Brain microvascular endothelial cell (primary cell): Measurements from ENCODE around the gene FGFR1OP2.

ENCODE experiments used
- DNase-seq: peaks from one replicate; pipeline ENCODE4 v3.0.0-alpha.2; 2020
- H3K27ac ChIP-seq: fragments of 250-450 bp; sonication (Bioruptor Pico); 2 replicates; pipeline ENCODE4 v1.5.1; 2020; ENCODE audit warnings: mild to moderate bottlenecking, moderate library complexity
- H3K27me3 ChIP-seq: fragments of 250-450 bp; sonication (Bioruptor Pico); replicated peaks from 2 replicates; pipeline ENCODE4 v1.5.1; 2020; ENCODE audit warnings: mild to moderate bottlenecking
- H3K36me3 ChIP-seq: fragments of 250-450 bp; sonication (Bioruptor Pico); replicated peaks from 2 replicates; pipeline ENCODE4 v1.5.1; 2020; ENCODE audit warnings: mild to moderate bottlenecking
- H3K4me3 ChIP-seq: 2 replicates; pipeline ENCODE4 v1.5.1; 2011; ENCODE audit warnings: low read depth, mild to moderate bottlenecking, control low read depth, low read length, moderate library complexity
- in situ Hi-C: cut with HindIII; loops from 2 replicates; pipeline ENCODE4 v1.10.0; 2017; ENCODE audit warnings: low sequenced_read_pairs, low pct_ligation_motif_present
- TF ChIP-seq, protein P1 (sequence below): IDR thresholded peaks from 2 replicates; pipeline ENCODE4 v1.5.1; 2011; ENCODE audit warnings: low read depth, mild to moderate bottlenecking, moderate library complexity, low read length, control low read depth, inconsistent platforms; ENCODE audit errors: missing control alignments

FGFR1OP2 gene

DNA sequence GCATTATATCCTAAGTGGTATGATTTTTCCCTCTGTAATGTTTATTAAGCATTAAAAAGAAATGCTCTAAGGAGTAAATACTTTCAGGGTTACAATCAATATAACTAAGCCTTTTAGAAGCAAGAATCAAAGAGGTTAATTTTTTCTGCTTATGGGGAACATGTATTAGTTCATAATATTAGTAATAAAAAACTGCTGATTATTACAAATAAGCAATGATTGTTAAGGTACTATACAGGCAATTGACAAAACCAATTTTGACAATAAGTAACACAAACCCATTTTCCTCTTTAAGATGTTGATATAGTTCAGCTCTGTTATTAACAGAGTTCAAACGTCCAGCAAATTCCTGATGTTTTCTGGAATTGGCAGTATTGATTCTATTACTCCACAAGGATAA is 32.2 kb upstream of the FGFR1OP2 start:
- DNase-seq = no peak
- in situ Hi-C loops = no loop called here
- Histone ChIP-seq H3K36me3 (peaks cover 23% of the 10 kb centered on the region), H3K27me3 (no peaks in the 10 kb centered on the region), H3K4me3 (no peak overlapping the region), H3K27ac (no peak overlapping the region)
- TF ChIP-seq, protein P1, sequence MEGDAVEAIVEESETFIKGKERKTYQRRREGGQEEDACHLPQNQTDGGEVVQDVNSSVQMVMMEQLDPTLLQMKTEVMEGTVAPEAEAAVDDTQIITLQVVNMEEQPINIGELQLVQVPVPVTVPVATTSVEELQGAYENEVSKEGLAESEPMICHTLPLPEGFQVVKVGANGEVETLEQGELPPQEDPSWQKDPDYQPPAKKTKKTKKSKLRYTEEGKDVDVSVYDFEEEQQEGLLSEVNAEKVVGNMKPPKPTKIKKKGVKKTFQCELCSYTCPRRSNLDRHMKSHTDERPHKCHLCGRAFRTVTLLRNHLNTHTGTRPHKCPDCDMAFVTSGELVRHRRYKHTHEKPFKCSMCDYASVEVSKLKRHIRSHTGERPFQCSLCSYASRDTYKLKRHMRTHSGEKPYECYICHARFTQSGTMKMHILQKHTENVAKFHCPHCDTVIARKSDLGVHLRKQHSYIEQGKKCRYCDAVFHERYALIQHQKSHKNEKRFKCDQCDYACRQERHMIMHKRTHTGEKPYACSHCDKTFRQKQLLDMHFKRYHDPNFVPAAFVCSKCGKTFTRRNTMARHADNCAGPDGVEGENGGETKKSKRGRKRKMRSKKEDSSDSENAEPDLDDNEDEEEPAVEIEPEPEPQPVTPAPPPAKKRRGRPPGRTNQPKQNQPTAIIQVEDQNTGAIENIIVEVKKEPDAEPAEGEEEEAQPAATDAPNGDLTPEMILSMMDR = no peak

DNA sequence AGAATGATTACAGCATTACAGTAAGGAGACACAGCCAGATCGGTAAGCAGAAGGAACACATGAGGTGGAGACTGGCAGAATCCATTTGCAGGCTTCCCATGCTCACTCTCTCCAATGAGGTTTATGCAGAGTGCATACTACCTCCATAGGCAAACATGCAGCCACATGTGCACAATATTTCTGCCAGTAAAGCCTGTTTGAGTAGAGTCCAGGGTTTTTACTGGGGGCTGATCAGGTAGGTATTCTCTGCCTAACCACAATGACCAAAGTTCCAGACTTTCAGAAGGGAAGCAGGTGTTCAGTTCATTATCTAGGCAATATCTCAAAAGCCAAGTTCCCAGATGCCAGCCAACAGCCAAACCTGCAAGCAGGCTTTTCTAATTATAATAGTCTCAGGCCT is 31.6 kb upstream of the FGFR1OP2 start:
- Histone ChIP-seq H3K27ac (no peak overlapping the region), H3K36me3 (peaks cover 26% of the 10 kb centered on the region), H3K4me3 (no peak overlapping the region), H3K27me3 (no peaks in the 10 kb centered on the region)
- DNase-seq = no peak
- TF ChIP-seq, protein P1 = no peak
- in situ Hi-C loops = no loop called here

DNA sequence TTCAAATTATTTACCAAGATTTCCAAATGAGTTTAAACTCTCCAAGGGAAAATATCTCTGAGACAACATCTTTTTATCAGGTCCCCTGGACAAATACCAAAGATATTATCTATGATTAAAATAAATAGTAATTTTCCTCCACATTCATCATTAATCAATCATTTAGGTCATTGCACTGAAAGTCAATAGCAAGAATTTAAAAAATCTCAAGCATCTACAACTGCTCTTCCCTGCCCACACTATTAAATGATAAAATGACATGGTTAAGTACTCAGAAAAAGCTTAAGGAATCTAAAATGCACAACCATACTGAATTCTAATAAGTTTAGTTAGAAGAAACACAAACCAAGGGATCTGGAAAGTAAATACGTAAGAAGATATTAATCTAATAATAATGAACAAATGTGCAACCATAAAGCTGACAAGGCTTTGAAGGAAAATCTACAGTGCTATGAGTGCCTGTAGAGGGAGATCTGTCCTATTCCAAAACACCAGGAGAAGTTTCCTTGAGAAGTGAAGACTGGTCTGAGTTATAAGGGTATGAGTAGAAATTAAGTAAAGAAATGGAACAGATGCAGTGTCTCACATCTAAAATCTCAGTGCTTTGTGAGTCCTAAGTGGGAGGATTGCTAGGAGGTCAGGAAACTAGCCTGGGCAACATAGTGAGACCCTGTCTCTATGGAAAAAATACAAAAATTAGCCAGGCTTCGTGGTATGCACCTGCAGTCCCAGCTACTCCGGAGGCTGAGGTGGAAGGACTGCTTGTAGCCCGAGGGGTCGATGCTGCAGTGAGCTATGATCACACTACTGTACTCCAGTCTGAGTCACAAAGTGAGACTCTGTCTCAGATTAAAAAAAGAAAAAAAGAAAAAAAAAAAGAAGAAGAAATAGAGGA is 19.7 kb upstream of the FGFR1OP2 start:
- no peak overlapping the region for H3K4me3 ChIP-seq
- peaks cover 28% of the 10 kb centered on the region for H3K36me3 ChIP-seq
- no peaks in the 10 kb centered on the region for H3K27me3 ChIP-seq
- in situ Hi-C loops = no loop called here
- DNase-seq = no peak
- H3K27ac ChIP-seq = no peak overlapping the region
- TF ChIP-seq, protein P1 = peak; percentile 5

DNA sequence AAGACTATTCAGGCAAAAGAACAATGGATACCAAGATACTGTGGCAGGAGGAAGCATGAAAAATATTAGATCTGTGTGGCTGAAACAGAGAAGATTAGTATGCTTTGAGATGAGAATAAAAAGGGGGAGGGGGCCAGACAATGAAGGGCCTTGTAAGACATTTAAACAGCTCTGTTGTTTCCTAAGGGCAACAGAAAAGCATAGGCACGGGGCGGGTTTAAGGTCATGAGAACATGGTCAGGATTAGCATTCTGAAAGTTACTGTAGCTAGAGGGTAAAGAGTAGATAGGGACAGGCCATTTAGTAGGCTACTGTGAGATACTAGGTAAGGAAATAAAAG is 19.1 kb upstream of the FGFR1OP2 start:
- Histone ChIP-seq H3K27ac (no peak overlapping the region), H3K4me3 (no peak overlapping the region), H3K36me3 (peaks cover 33% of the 10 kb centered on the region), H3K27me3 (no peaks in the 10 kb centered on the region)
- no peak for DNase-seq
- in situ Hi-C loops = no loop called here
- TF ChIP-seq, protein P1 = no peak

DNA sequence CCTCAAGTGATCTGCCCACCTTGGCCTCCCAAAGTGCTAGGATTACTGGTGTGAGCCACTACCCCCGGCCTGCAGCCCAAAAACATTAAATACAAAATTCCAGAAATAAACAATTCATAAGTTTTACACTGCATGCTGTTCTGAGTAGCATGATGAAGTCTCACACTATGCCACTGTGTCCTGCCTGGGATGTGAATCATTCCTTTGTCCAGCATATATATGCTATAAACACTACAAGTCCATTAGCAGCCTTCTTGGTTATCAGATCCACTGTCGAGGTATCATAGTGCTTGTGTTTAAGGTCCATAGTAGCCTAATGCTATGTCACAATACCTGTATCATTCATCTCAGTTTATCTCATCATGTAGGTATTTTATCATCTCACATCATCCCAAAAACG is 16.4 kb upstream of the FGFR1OP2 start:
- Histone ChIP-seq H3K27me3 (no peaks in the 10 kb centered on the region), H3K36me3 (peaks cover 36% of the 10 kb centered on the region), H3K27ac (no peak overlapping the region), H3K4me3 (no peak overlapping the region)
- TF ChIP-seq, protein P1 = no peak
- in situ Hi-C loops = no loop called here
- no peak for DNase-seq

DNA sequence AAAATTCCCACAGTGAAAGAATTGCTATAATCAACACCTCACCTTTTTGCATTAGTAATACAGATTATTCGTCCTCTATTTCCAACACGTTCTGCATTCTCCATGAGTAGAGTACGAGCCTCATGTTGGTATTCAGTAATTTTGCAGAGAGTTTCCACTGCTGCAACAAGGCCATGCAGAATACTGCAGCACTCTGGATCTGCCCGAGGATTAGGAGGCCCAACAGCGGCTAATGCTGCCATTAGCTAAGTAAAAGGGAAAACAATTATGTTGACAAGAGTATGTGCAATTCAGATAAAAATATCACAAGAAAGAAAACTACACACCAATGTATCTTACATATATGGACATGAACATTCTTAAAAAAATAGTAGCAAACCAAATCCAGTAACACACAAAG is 9.6 kb upstream of the FGFR1OP2 start:
- peaks cover 26% of the 10 kb centered on the region for H3K36me3 ChIP-seq
- in situ Hi-C loops = no loop called here

More for the DNA sequence above, 9.6 kb upstream of the FGFR1OP2 start:
- no peak for DNase-seq
- TF ChIP-seq, protein P1 = no peak
- no peak overlapping the region for H3K27ac ChIP-seq
- no peak overlapping the region for H3K4me3 ChIP-seq
- no peaks in the 10 kb centered on the region for H3K27me3 ChIP-seq
